NCI-H524 (cell line): Measurements from ENCODE around the gene ARL6IP4.

ENCODE experiments used
- DNase-seq, 2 experiments: peaks; one replicate each; lab custom pipeline; 2025; lab: John Stamatoyannopoulos, UW

ARL6IP4 gene

DNA sequence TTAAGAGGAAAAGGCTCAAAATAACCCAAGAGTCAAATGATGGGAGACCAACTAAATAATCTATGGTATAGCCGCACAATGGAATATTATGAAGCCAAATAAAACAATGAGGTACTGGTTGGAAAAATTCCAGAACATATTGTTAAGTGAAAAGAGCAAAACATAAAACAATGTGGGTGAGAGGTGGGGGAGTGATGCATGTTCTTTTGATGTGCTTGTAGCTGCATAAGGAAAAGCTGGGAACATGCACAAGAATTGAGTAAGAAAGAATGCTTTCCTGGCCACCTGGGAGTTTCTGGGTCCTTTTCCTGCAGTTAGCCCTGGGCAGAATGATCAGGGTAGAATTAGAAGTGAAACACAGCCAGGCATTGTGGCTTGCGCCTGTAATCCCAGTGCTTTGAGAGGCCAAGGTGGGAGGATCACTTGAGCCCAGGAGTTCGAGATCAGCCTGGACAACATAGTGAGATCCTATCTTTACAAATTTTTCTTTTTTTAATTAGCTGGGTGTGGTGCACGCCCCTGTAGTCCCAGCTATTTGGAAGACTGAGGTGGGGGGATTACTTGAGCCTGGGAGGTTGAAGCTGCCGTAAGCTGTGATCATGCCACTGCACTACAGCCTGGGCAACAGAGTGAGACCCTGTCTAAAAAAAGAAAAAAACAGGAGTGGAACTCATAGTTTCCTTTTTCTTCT is 22.1 kb upstream of the ARL6IP4 start:
- DNase-seq, result no peak

GRCh38 chr12:122959566-122960192 is 20.8 kb upstream of the ARL6IP4 start:
- no peak for DNase-seq

DNA sequence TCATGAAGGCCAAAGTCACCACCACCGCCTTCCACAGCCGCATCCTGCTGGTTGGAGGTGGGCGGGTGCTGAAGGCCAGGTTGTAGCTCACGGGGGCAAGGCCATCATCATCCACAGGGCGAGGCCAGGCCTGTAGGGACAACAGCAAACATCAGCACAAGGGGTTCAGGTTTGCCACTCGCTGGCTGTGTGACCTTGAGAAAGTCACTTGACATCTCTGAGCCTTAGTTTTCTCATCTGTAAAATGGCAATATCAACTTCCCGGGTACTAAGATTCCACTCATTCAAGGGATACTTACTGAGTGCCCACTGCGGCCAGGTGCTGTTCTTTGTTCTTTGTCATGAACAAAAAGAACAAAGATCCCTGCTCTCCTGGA is 20.3 kb upstream of the ARL6IP4 start:
- DNase-seq, result no peak

- no peak for DNase-seq
Observed at GRCh38 chr12:122961531-122962329, 18.8 kb upstream of the ARL6IP4 start.

DNA sequence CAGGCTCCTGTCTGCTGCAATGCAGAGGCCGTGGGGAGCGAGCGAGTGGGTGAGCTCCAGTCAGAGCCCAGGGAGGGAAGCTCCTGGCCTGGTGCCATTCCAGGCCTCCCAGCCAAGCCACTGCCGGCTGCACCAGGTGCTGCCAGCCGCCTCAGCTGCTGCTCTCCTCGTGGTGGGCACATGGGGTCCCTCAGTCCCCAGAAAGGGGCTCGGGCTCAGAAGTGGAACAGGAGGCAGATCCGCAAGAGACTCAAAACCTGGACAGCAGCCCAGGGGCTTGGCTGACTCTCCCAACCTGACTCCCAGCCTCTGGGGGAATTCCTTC is 16.6 kb upstream of the ARL6IP4 start:
- no peak for DNase-seq

DNA sequence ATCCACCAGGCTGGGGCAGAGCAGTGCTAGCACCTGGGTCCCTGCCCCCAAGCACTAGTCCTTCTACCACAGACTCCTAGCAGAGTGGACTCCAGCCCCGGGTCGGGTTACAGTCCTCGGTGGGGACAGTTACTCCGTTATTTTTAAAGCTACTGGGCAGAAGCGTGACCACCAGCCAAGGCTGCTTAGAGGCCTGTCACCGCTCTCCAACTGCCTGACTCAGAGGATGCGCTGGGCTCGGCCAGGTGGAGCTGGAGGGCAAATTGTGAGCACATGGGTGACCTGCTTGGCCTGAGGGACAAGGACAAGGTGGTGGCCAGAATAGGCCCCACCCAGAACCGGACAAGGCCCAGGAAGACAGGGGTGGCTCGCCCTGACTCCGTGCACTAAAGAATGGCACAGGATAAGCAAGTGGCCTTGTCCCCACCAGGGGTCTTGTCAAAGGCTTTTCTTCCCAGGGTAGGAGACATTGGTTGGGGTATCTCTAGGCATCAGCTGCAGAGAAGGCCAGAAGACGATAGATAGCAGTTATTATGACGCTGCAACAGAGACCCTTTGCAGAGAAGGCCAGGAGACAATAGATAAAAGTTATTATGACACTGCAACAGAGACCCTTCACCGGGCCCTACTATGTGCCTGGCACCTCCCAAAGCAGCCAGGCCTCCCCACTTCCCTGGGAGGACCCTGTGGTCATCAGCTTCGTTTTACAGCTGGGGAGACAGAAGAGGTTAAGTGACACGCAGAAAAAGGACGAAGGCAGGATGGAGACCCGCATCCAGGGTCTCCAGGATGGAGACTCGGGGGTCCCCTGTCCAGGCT is 15.8 kb upstream of the ARL6IP4 start:
- DNase-seq, result no peak

- peak in 1 of 2 experiments; percentile 23 for DNase-seq
Observed at GRCh38 chr12:122965321-122965751, 15.1 kb upstream of the ARL6IP4 start.

- peak; percentile 80 to 83 for DNase-seq
Observed at GRCh38 chr12:122965851-122966742, 14.4 kb upstream of the ARL6IP4 start, which contains the start of gene ABCB9. TSS of gene ABCB9 (minus strand) at chr12:122966463. CDS start at chr12:122960235, 6,228 bp downstream.

- no peak for DNase-seq
Observed at GRCh38 chr12:122966743-122967550, 13.5 kb upstream of the ARL6IP4 start.

DNA sequence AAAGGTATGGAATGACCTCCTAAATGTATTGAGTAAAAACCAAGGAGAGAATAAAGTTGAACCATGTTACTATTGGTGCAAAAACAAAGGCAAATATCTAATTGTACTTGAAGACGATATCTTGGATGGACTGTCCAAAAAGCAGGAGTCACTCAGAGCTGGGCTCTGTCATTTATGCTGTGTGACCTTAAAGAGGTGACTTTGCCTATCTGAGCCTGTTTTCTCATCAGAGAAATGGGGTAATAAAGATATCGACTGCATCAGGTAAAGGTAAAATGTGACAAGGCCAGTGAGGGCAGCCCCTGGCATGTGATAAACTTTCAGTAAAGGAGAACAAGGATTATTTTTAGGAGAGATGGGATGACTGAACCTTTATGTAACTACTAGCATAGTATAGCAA is 12.4 kb upstream of the ARL6IP4 start:
- DNase-seq, result no peak

DNA sequence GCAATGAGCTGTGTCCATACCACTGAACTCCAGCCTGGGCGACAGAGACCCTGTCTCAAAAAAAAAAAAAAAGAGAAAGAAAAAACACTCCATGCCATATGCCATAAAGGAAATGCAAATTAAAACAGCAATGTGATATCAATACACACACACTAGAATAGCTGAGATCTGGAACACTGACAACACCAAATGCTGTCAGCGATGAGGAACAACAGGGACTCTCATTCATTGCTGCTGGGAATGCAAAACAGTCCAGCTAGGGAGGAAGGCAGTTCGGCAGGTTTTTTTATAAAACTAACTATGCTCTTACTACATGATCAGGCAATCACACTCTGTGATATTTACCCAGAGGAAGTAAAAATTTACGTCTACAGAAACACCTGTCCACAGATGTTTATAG is 10.8 kb upstream of the ARL6IP4 start:
- DNase-seq, result no peak

GRCh38 chr12:122974274-122974891 is 6.1 kb upstream of the ARL6IP4 start:
- peak; percentile 96 to 97 for DNase-seq

DNA sequence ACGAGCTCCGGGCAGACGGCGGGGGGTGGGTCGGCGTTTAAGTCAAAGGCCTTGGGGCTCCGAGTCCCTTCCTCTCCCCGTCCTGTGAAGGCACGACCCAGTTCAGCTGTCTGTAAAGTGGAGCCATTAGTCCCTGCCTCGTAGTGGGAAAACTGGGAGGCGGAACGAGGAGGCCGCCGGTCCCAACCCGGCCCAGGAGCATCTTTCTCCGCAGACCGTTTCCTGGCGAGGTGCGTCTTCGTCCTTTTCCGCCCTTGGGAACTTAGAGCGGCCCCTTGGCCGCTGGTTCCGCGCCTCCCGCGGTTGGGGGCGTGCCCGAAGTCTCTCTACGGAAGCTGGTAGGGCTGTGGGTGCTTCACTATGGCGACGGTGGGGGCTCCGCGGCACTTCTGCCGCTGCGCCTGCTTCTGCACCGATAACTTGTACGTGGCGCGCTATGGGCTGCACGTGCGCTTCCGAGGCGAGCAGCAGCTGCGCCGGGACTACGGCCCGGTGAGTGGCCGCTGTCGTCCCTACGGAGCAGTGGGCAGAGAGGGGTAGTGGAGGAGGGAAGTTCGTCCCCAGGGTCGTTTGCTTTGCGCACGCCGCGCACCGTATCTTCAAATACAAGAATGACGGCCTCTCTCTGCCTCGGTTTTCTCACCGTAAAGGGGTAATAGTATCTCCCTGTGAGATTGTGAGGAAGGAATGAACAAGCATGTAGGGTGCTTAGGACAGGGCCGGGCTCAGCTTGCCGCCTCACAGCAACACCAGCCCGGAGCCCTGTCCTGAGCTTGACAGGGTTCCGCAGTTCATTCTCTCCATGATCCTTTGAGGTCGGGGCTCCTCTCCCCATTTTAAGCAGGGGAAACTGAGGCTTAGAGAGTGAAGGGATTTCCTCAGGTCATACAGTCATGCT is 5.3 kb upstream of the ARL6IP4 start, which contains the start of gene OGFOD2:
Gene OGFOD2, plus strand, starts transcription at position 353 of the 898 bp plus-strand sequence. Its CDS starts 8 bp downstream, at position 361.
- DNase-seq, result peak; percentile 75 to 85

- no peak for DNase-seq
Observed at GRCh38 chr12:122975790-122976647, 4.5 kb upstream of the ARL6IP4 start.

DNA sequence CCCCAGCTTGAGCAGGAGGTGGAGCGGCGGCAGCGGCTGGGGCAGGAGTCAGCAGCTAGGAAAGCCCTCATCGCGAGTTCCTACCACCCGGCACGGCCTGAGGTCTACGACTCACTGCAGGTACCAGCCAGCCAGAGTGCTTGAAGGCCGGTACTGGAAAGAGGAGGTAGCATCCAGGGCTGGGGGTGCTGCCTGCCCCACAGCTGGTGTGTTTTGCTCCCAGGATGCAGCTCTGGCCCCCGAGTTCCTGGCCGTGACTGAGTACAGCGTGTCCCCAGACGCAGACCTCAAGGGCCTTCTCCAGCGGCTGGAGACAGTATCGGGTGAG is 3.9 kb upstream of the ARL6IP4 start:
- no peak for DNase-seq

DNA sequence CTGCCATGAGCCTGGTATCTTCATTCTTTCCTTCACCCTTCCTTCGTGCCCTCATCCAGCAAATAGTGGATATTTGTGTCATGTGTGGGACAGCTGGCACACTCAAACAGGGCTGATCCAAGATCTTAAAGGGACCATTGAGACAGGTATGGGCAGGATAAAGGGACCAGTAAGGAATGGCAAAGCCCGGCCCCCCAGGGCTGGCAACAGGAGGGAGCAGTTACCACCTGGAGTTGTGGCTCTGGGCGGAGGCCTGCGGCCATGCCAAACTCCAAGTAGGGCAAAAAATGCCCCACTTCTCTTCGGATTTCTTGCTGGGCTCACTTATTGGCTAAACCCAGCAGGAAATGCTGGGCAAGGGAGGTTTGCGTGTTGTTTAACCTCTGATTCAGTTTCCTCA is 3.3 kb upstream of the ARL6IP4 start:
- DNase-seq, result no peak

- DNase-seq, result no peak
Observed at GRCh38 chr12:122977655-122978392, 2.7 kb upstream of the ARL6IP4 start.
